Lower leg skin (tissue), 3 donors: ENCODE results near the gene EML2.

Source experiments
- POLR2A ChIP-seq, 2 donors: fragments of 450-650 bp; IDR thresholded peaks; one replicate each; pipeline ENCODE4 v1.6.1; 2016 to 2017; ENCODE audit warnings: antibody characterized with exemption in 2 of 2, mild to moderate bottlenecking in 1 of 2, moderate library complexity in 1 of 2
- TF ChIP-seq, protein P1 (sequence below), 3 donors: fragments of 450-650 bp; IDR thresholded peaks; one replicate each; pipeline ENCODE4 v1.5.1; 2016; ENCODE audit warnings: antibody characterized with exemption in 3 of 3, mild to moderate bottlenecking in 3 of 3, moderate library complexity in 2 of 3

- TF ChIP-seq, protein P1, sequence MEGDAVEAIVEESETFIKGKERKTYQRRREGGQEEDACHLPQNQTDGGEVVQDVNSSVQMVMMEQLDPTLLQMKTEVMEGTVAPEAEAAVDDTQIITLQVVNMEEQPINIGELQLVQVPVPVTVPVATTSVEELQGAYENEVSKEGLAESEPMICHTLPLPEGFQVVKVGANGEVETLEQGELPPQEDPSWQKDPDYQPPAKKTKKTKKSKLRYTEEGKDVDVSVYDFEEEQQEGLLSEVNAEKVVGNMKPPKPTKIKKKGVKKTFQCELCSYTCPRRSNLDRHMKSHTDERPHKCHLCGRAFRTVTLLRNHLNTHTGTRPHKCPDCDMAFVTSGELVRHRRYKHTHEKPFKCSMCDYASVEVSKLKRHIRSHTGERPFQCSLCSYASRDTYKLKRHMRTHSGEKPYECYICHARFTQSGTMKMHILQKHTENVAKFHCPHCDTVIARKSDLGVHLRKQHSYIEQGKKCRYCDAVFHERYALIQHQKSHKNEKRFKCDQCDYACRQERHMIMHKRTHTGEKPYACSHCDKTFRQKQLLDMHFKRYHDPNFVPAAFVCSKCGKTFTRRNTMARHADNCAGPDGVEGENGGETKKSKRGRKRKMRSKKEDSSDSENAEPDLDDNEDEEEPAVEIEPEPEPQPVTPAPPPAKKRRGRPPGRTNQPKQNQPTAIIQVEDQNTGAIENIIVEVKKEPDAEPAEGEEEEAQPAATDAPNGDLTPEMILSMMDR (IDR thresholded peaks at IDR 0.05) = no peak
- no peak for TF ChIP-seq POLR2A (IDR thresholded peaks at IDR 0.05)
These were observed 6.0 kb upstream of the EML2 start for GRCh38 chr19:45645068-45645630.
